ENCODE results near the gene OR1F1. TPM values are rescaled to one million over a fixed set of nuclear protein-coding genes. Genes with fewer than 3 reads are reported as not detected.

Gene OR1F1
- total RNA-seq, 1 experiment from 2014 or later: not detected

DNA sequence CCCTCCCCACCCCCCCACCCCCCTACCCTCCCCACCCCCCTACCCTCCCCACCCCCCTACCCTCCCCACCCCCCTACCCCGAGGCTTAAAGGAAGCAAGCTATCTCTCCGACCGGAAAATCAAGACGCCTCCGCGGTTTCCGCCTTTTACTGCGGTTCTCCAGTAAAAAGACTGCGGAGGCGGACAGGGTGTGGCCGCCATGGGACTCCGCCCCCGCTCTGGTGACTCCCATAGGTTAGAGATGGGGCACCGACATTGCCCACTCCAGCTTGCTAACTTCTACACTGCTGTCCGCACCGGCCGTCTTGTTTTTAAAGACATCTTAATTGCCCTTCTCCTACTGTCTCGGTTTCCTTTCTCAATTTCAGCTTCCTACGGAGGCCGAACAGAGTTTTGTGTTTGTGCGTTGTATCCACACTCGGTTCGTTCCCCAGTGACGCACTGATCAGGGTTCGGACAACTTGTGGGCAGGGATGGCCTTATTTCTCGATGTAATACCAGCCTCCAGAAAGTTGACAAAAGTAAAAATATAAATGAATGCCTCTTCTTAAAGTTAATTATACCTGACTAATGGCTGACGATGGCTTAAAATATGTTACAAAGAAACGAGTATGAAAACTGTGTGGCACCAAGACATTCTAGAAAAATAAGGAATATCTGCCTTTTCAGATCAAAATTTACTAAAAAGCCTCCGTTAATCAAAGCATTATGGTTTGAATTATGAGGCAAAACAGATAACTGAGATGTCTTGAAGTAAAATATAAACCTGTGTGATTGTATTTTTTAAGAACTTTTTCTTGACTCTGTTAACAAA, 48.1 kb downstream of the OR1F1 start:
- 0 out of 2 replicates have a peak overlapping the region, but pooled peaks have one; percentile 37 for H2BK15ac ChIP-seq (ENCODE audit: low read depth, low read length)
- no peaks in the 10 kb centered on the region for H4K20me1 ChIP-seq (ENCODE audit: control insufficient read depth, insufficient read depth, insufficient read length)
- no CpG with 5 or more reads among the region's 29 CpGs for WGBS (ENCODE audit: extremely low coverage, insufficient read length, low lambda C conversion rate)
- Mint-ChIP-seq H3K36me3 (ENCODE audit: insufficient read depth in 1 of 3, low read depth in 3 of 3) (peaks cover 25 to 30% (median 26%) of the 10 kb centered on the region in 3 experiments), H3K9me3 (peaks cover 39 to 45% of the 10 kb centered on the region in 2 experiments), H3K4me3 (peak overlapping the region; percentile 42 to 75), H3K27me3 (ENCODE audit: low read depth) (peaks cover 7% of the 10 kb centered on the region), H3K4me1 (peaks cover 10 to 13% of the 10 kb centered on the region in 2 experiments), H3K27ac (peak overlapping the region in 1 of 3 experiments; percentile 54; a peak in 1 of 7 replicates)
- no peak overlapping the region for H2BK20ac ChIP-seq (ENCODE audit: low read depth, low read length, poor library complexity, severe bottlenecking)
- no peaks in the 10 kb centered on the region for H3K23me2 ChIP-seq (ENCODE audit: insufficient read length, low read depth, low read length, poor library complexity, severe bottlenecking)
- no peak overlapping the region for H3K14ac ChIP-seq (ENCODE audit: insufficient read depth, low read length)
- H3K27me3 ChIP-seq (ENCODE audit: insufficient read depth, low read length): no peaks in the 10 kb centered on the region
- no peak overlapping the region for H4K8ac ChIP-seq (replicated peaks; ENCODE audit: insufficient read length, low read depth, low read length)
- H3K27ac ChIP-seq (ENCODE audit: insufficient read length, low read depth, low read length): no peak overlapping the region
- no peak overlapping the region for H2BK120ac ChIP-seq (ENCODE audit: low read depth, low read length, poor library complexity, severe bottlenecking)
- no peak overlapping the region for H3K4ac ChIP-seq (ENCODE audit: low read depth, low read length)
- no peaks in the 10 kb centered on the region for H3K4me1 ChIP-seq (ENCODE audit: insufficient read depth, low read length)
- H3K79me2 ChIP-seq (ENCODE audit: insufficient read depth, low read length): no peaks in the 10 kb centered on the region
- H2AFZ ChIP-seq (ENCODE audit: low read length): no peak overlapping the region
- no peak overlapping the region for H3K23ac ChIP-seq (ENCODE audit: insufficient read length, low read depth, low read length)
- H2AK5ac ChIP-seq (ENCODE audit: insufficient read length, low read length): no peak overlapping the region
- no peak overlapping the region for H3K18ac ChIP-seq (ENCODE audit: insufficient read length, low read depth, low read length)
- DNase-seq: peak; percentile 72
- H3K4me2 ChIP-seq (ENCODE audit: insufficient read depth, insufficient read length, low read length): no peak overlapping the region
- H3K9me3 ChIP-seq (ENCODE audit: control insufficient read depth, low read depth, low read length): no peaks in the 10 kb centered on the region
- no peak overlapping the region for H4K91ac ChIP-seq (ENCODE audit: insufficient read length, low read depth, low read length)
- TF ChIP-seq, protein P1, sequence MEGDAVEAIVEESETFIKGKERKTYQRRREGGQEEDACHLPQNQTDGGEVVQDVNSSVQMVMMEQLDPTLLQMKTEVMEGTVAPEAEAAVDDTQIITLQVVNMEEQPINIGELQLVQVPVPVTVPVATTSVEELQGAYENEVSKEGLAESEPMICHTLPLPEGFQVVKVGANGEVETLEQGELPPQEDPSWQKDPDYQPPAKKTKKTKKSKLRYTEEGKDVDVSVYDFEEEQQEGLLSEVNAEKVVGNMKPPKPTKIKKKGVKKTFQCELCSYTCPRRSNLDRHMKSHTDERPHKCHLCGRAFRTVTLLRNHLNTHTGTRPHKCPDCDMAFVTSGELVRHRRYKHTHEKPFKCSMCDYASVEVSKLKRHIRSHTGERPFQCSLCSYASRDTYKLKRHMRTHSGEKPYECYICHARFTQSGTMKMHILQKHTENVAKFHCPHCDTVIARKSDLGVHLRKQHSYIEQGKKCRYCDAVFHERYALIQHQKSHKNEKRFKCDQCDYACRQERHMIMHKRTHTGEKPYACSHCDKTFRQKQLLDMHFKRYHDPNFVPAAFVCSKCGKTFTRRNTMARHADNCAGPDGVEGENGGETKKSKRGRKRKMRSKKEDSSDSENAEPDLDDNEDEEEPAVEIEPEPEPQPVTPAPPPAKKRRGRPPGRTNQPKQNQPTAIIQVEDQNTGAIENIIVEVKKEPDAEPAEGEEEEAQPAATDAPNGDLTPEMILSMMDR (conservative IDR thresholded peaks at IDR 0.05): no peak
- no peak overlapping the region for H3K56ac ChIP-seq (ENCODE audit: insufficient read length, low read depth, low read length)
- no peak overlapping the region for H3K9ac ChIP-seq (ENCODE audit: extremely low read depth, insufficient read length, low read length)
- no peak overlapping the region for H4K5ac ChIP-seq (ENCODE audit: insufficient read length, low read depth, low read length)
- no peak overlapping the region for H3T11ph ChIP-seq (ENCODE audit: low read length)
- no peak overlapping the region for H2BK12ac ChIP-seq (ENCODE audit: insufficient read length, low read depth, low read length)
- H2BK5ac ChIP-seq (ENCODE audit: insufficient read length, low read length): no peak overlapping the region
- H3K79me1 ChIP-seq (ENCODE audit: insufficient read depth, low read depth, low read length, poor library complexity, severe bottlenecking): peaks cover 3% of the 10 kb centered on the region
